CD14-positive monocyte (primary cell): ENCODE results near the gene NBAS. TPM values are rescaled to one million over a fixed set of nuclear protein-coding genes. Genes with fewer than 3 reads are reported as not detected.

Source experiments
- DNase-seq, 3 donors: peaks; one replicate each; pipeline ENCODE4 v3.0.0-alpha.2; 2011 to 2022
- H2AFZ ChIP-seq: 2 replicates; pipeline ENCODE4 v1.6.0; 2012; ENCODE audit warnings: mild to moderate bottlenecking, low read depth, low read length, inconsistent platforms; ENCODE audit not compliant: insufficient read depth, poor library complexity, severe bottlenecking
- H3K27ac ChIP-seq, 2 donors: 1 replicate in 1 of 2; 2 replicates in 1 of 2; pipeline ENCODE4 v1.5.1; 2012 to 2013; ENCODE audit warnings: low read length in 2 of 2, control low read depth in 1 of 2, inconsistent platforms in 1 of 2, low read depth in 1 of 2, mild to moderate bottlenecking in 1 of 2
- H3K27me3 ChIP-seq, 2 donors: one replicate each; pipeline versions ENCODE4 v1.6.0 to v1.6.1; 2011 to 2013; ENCODE audit warnings: low read length in 2 of 2; ENCODE audit not compliant: control insufficient read depth in 2 of 2, insufficient read depth in 2 of 2
- H3K36me3 ChIP-seq, 2 donors: replicated peaks in 1 of 2; 1 replicate in 1 of 2; 2 replicates in 1 of 2; pipeline versions ENCODE4 v1.5.1 to v1.6.1; 2012 to 2013; ENCODE audit warnings: low read length in 2 of 2, control low read depth in 1 of 2, inconsistent platforms in 1 of 2, mild to moderate bottlenecking in 1 of 2; ENCODE audit not compliant: insufficient read depth in 2 of 2, control insufficient read depth in 1 of 2
- H3K4me1 ChIP-seq, 2 donors: 1 replicate in 1 of 2; 2 replicates in 1 of 2; pipeline versions ENCODE4 v1.5.1 to v1.6.1; 2012 to 2013; ENCODE audit warnings: low read length in 2 of 2, control low read depth in 1 of 2, inconsistent platforms in 1 of 2, mild to moderate bottlenecking in 1 of 2, moderate library complexity in 1 of 2; ENCODE audit not compliant: insufficient read depth in 2 of 2, control insufficient read depth in 1 of 2
- H3K4me2 ChIP-seq: replicated peaks from 2 replicates; pipeline ENCODE3; 2012; ENCODE audit warnings: low read length, moderate library complexity, mild to moderate bottlenecking; ENCODE audit not compliant: poor library complexity, severe bottlenecking; ENCODE audit errors: extremely low read depth
- H3K4me3 ChIP-seq, 3 experiments: fragments of 200-600 bp in 1 of 3; sonication (generic) in 1 of 3; replicated peaks in 1 of 3; 1 replicate in 2 of 3; 2 replicates in 1 of 3; pipeline ENCODE4 v1.5.1; 2011 to 2013; ENCODE audit warnings: low read length in 3 of 3, mild to moderate bottlenecking in 3 of 3, control low read depth in 2 of 3, low read depth in 2 of 3, inconsistent platforms in 1 of 3, moderate library complexity in 1 of 3
- H3K79me2 ChIP-seq: 2 replicates; pipeline ENCODE4 v1.6.0; 2012; ENCODE audit warnings: mild to moderate bottlenecking, control low read depth, inconsistent platforms, low read length, moderate library complexity; ENCODE audit not compliant: insufficient read depth
- H3K9ac ChIP-seq: 2 replicates; pipeline ENCODE4 v1.6.0; 2017; ENCODE audit warnings: low read length, mild to moderate bottlenecking; ENCODE audit not compliant: insufficient read depth, poor library complexity, severe bottlenecking
- H3K9me3 ChIP-seq, 2 donors: replicated peaks in 1 of 2; 1 replicate in 1 of 2; 2 replicates in 1 of 2; pipeline versions ENCODE4 v1.5.1 to v1.6.1; 2012 to 2013; ENCODE audit warnings: low read length in 2 of 2, control low read depth in 1 of 2; ENCODE audit not compliant: control insufficient read depth in 1 of 2, insufficient read depth in 1 of 2
- H4K20me1 ChIP-seq: 2 replicates; pipeline ENCODE4 v1.6.0; 2012; ENCODE audit warnings: mild to moderate bottlenecking, low read length, control low read depth, moderate library complexity; ENCODE audit not compliant: insufficient read depth
- H3K27ac Mint-ChIP-seq, 7 donors: one replicate each; pipeline ENCODE4 v1.8.0; 2020; ENCODE audit warnings: mild to moderate bottlenecking in 7 of 7, mixed read lengths in 7 of 7, moderate library complexity in 6 of 7, inconsistent platforms in 2 of 7
- H3K27me3 Mint-ChIP-seq, 3 donors: one replicate each; pipeline ENCODE4 v1.8.0; 2021 to 2022; ENCODE audit warnings: low read depth in 3 of 3, mild to moderate bottlenecking in 3 of 3, mixed read lengths in 3 of 3, moderate library complexity in 3 of 3, inconsistent platforms in 1 of 3
- H3K36me3 Mint-ChIP-seq, 2 donors: one replicate each; pipeline ENCODE4 v1.8.0; 2020; ENCODE audit warnings: mixed read lengths in 2 of 2, inconsistent platforms in 1 of 2, mild to moderate bottlenecking in 1 of 2
- H3K4me1 Mint-ChIP-seq: one replicate; pipeline ENCODE4 v1.8.0; 2020; ENCODE audit warnings: mild to moderate bottlenecking, mixed read lengths
- H3K4me3 Mint-ChIP-seq, 2 donors: one replicate each; pipeline ENCODE4 v1.8.0; 2020; ENCODE audit warnings: mild to moderate bottlenecking in 2 of 2, mixed read lengths in 2 of 2, moderate library complexity in 1 of 2
- H3K9me3 Mint-ChIP-seq, 7 donors: one replicate each; pipeline ENCODE4 v1.8.0; 2020 to 2022; ENCODE audit warnings: mixed read lengths in 7 of 7, mild to moderate bottlenecking in 6 of 7, moderate library complexity in 6 of 7, inconsistent platforms in 2 of 7
- CTCF ChIP-seq: fragments of 200-600 bp; IDR thresholded peaks from one replicate; pipeline ENCODE4 v1.8.0; 2022; ENCODE audit warnings: antibody characterized with exemption, mild to moderate bottlenecking
- WGBS: methylation state at CpG from one replicate; pipeline ENCODE4 v1.1.5; 2013; ENCODE audit warnings: missing lambda C conversion rate; ENCODE audit not compliant: insufficient coverage; 5-methylcytosine and 5-hydroxymethylcytosine counted together
- intact Hi-C, 2 donors: fragments of 100-400 bp; cut with micrococcal nuclease; formaldehyde crosslinking; loops; one replicate each; pipeline versions ENCODE4 v1.15.0 to v1.15.1; 2023
- polyA plus RNA-seq, 3 donors: library from polyadenylated mRNA; depleted of rRNA in 1 of 3; unstranded in 2 of 3; stranded (reverse) in 1 of 3; fragments of 300-500 nt in 2 of 3; fragments of >200 nt in 1 of 3; fragmentation: Illumina TruSeq in 2 of 3; gene quantifications; 1 replicate in 2 of 3; 2 replicates in 1 of 3; pipeline ENCODE4 v1.2.3, GENCODE V29; 2012 to 2021

Gene NBAS
- polyA plus RNA-seq, 3 donors, result 8.9 to 10.9 (median 8.9) TPM

GRCh38 chr2:15163326-15163725 lies 397.8 kb downstream of the NBAS start:
- H3K4me3 ChIP-seq, result no peak overlapping the region
- no peak overlapping the region for H3K4me2 ChIP-seq
- H3K27me3 ChIP-seq, result no peaks in the 10 kb centered on the region
- H3K27ac Mint-ChIP-seq, result no peak overlapping the region
- H3K27me3 Mint-ChIP-seq, result no peaks in the 10 kb centered on the region
- intact Hi-C loops, result no loop called here
- H3K9ac ChIP-seq, result no peak overlapping the region
- H3K4me3 Mint-ChIP-seq, result no peak overlapping the region
- H4K20me1 ChIP-seq, result no peaks in the 10 kb centered on the region
- H3K36me3 Mint-ChIP-seq, result peaks cover 1 to 12% of the 10 kb centered on the region in 2 donors
- no peak for TF ChIP-seq CTCF
- no peaks in the 10 kb centered on the region for H3K4me1 Mint-ChIP-seq
- no peaks in the 10 kb centered on the region for H3K4me1 ChIP-seq
- no peak overlapping the region for H3K27ac ChIP-seq
- H3K79me2 ChIP-seq, result no peaks in the 10 kb centered on the region
- no peaks in the 10 kb centered on the region for H3K9me3 Mint-ChIP-seq
- H3K36me3 ChIP-seq, result peaks cover 0 to 8% of the 10 kb centered on the region in 2 donors
- no peaks in the 10 kb centered on the region for H3K9me3 ChIP-seq
- DNase-seq, result no peak
- no peak overlapping the region for H2AFZ ChIP-seq
- WGBS, result 100% methylated on average over 1 of the region's 2 CpGs

GRCh38 chr2:15162620-15163019 lies 398.5 kb downstream of the NBAS start:
- Histone ChIP-seq H3K79me2 (no peaks in the 10 kb centered on the region), H3K9ac (no peak overlapping the region), H2AFZ (no peak overlapping the region), H3K27ac (no peak overlapping the region), H3K4me2 (no peak overlapping the region), H4K20me1 (no peaks in the 10 kb centered on the region), H3K4me1 (no peaks in the 10 kb centered on the region), H3K4me3 (no peak overlapping the region), H3K9me3 (no peaks in the 10 kb centered on the region), H3K27me3 (no peaks in the 10 kb centered on the region), H3K36me3 (peaks cover 0 to 8% of the 10 kb centered on the region in 2 donors)
- Mint-ChIP-seq H3K36me3 (peaks cover 1 to 12% of the 10 kb centered on the region in 2 donors), H3K4me3 (no peak overlapping the region), H3K9me3 (no peaks in the 10 kb centered on the region), H3K27me3 (no peaks in the 10 kb centered on the region), H3K27ac (no peak overlapping the region), H3K4me1 (no peaks in the 10 kb centered on the region)
- intact Hi-C loops, result no loop called here
- DNase-seq, result no peak
- TF ChIP-seq CTCF, result no peak
- 80% methylated on average over 1 of the region's 3 CpGs for WGBS
